Transverse colon (tissue), 4 donors: ENCODE results near the gene CCDC9B. TPM values are rescaled to one million over a fixed set of nuclear protein-coding genes. Genes with fewer than 3 reads are reported as not detected.

ENCODE experiments used
- DNase-seq: peaks from one replicate; pipeline ENCODE4 v3.0.0-alpha.2; 2019
- H3K27ac ChIP-seq, 4 donors: fragments of 200-600 bp; sonication (generic); 2 replicates each; pipeline ENCODE4 v1.5.1; 2016 to 2018; ENCODE audit warnings: inconsistent platforms in 4 of 4
- H3K27me3 ChIP-seq: fragments of 200-600 bp; sonication (generic); 2 replicates; pipeline ENCODE4 v1.5.1; 2017; ENCODE audit warnings: inconsistent platforms
- H3K36me3 ChIP-seq, 4 donors: fragments of 200-600 bp; sonication (generic); 2 replicates each; pipeline ENCODE4 v1.5.1; 2017 to 2019; ENCODE audit warnings: inconsistent platforms in 4 of 4
- H3K4me1 ChIP-seq, 4 donors: fragments of 200-600 bp; sonication (generic); 2 replicates each; pipeline ENCODE4 v1.5.1; 2017 to 2020; ENCODE audit warnings: inconsistent platforms in 4 of 4
- H3K4me3 ChIP-seq, 4 donors: fragments of 200-600 bp; sonication (generic); 1 replicate in 1 of 4; 2 replicates in 3 of 4; pipeline versions ENCODE4 v1.5.1 to v1.6.1; 2017 to 2019; ENCODE audit warnings: inconsistent platforms in 4 of 4
- H3K9me3 ChIP-seq, 2 donors: fragments of 200-600 bp; sonication (generic); 2 replicates each; pipeline ENCODE4 v1.5.1; 2017 to 2019; ENCODE audit warnings: inconsistent platforms in 2 of 2
- CTCF ChIP-seq, 5 experiments: fragments of 200-600 bp in 3 of 5; fragments of 450-650 bp in 2 of 5; sonication (generic) in 3 of 5; IDR thresholded peaks; 1 replicate in 2 of 5; 2 replicates in 3 of 5; pipeline ENCODE4 v1.5.1; 2016 to 2017; ENCODE audit warnings: antibody characterized with exemption in 5 of 5, inconsistent platforms in 3 of 5, mild to moderate bottlenecking in 2 of 5, moderate library complexity in 1 of 5
- EP300 ChIP-seq: sonication (generic); formaldehyde crosslinking; IDR thresholded peaks from one replicate; pipeline ENCODE4 v1.6.1; 2017; ENCODE audit warnings: antibody characterized with exemption, low read depth
- POLR2A ChIP-seq: fragments of 450-650 bp; IDR thresholded peaks from one replicate; pipeline ENCODE4 v1.6.1; 2016; ENCODE audit warnings: antibody characterized with exemption, mild to moderate bottlenecking, moderate library complexity
- POLR2AphosphoS5 ChIP-seq, 3 donors: sonication (generic); formaldehyde crosslinking; IDR thresholded peaks; one replicate each; pipeline ENCODE4 v1.6.1; 2016; ENCODE audit warnings: antibody characterized with exemption in 3 of 3
- WGBS, 2 donors: methylation state at CpG; one replicate each; pipeline ENCODE4 v1.1.5; 2018; ENCODE audit warnings: low coverage in 1 of 2; 5-methylcytosine and 5-hydroxymethylcytosine counted together
- in situ Hi-C, 4 donors: fragments of 200-750 bp; cut with MboI; loops; one replicate each; pipeline versions ENCODE4 v1.15.0 to v1.15.1; 2017; ENCODE audit warnings: low sequenced_read_pairs in 3 of 4, low pct_ligation_motif_present in 1 of 4, low pct_unique_long_range_greater_than_20kb in 1 of 4
- intact Hi-C: fragments of 100-400 bp; cut with DNase I; formaldehyde crosslinking; loops from one replicate; pipeline ENCODE4 v1.15.1; 2023; ENCODE audit warnings: low total_unique reads
- total RNA-seq, 4 donors: library from RNA; depleted of rRNA; stranded (reverse); fragments of >200 nt; gene quantifications; one replicate each; pipeline ENCODE4 v1.1.0, GENCODE V29; 2016

CCDC9B gene
- total RNA-seq, 4 donors from 2014 or later, result 22.0 to 49.4 (median 36.9) TPM

- in situ Hi-C loops, result no loop called here
- intact Hi-C loops, result no loop called here
- Histone ChIP-seq H3K27ac (peak overlapping the region; percentile 95 to 98 (median 96)), H3K9me3 (no peaks in the 10 kb centered on the region), H3K27me3 (no peaks in the 10 kb centered on the region), H3K36me3 (no peaks in the 10 kb centered on the region), H3K4me1 (peaks cover 24 to 61% (median 58%) of the 10 kb centered on the region in 4 donors), H3K4me3 (no peak overlapping the region)
- 23 to 61% methylated on average over 3 to 5 of the region's 5 CpGs for WGBS, 2 donors
- peak; percentile 53 for TF ChIP-seq POLR2A
- peak; percentile 46 for TF ChIP-seq EP300
- TF ChIP-seq POLR2AphosphoS5 (IDR thresholded peaks at IDR 0.05), result peak; percentile 17 to 65 (median 58)
- no peak for TF ChIP-seq CTCF (IDR thresholded peaks at IDR 0.05)
- peak; percentile 75 for DNase-seq
These were observed 8.4 kb upstream of the CCDC9B start for GRCh38 chr15:40349163-40349562.

- no peak overlapping the region for H3K4me3 ChIP-seq
- 66% methylated on average over 5 of the region's 5 CpGs; no CpG with 5 or more reads in 1 of the 2 donors for WGBS, 2 donors
- intact Hi-C loops (no loop called here), in situ Hi-C loops (no loop called here)
- peak overlapping the region; percentile 95 to 98 (median 96) for H3K27ac ChIP-seq
- H3K9me3 ChIP-seq, result no peaks in the 10 kb centered on the region
- H3K27me3 ChIP-seq, result no peaks in the 10 kb centered on the region
- no peaks in the 10 kb centered on the region for H3K36me3 ChIP-seq
- TF ChIP-seq POLR2AphosphoS5 (IDR thresholded peaks at IDR 0.05), result no peak
- no peak for TF ChIP-seq POLR2A
- no peak for TF ChIP-seq CTCF (IDR thresholded peaks at IDR 0.05)
- TF ChIP-seq EP300, result no peak
- DNase-seq, result no peak
- H3K4me1 ChIP-seq, result peaks cover 30 to 63% (median 59%) of the 10 kb centered on the region in 4 donors
These were observed 7.7 kb upstream of the CCDC9B start for GRCh38 chr15:40348474-40348870.

GRCh38 chr15:40347559-40348473 is 7.1 kb upstream of the CCDC9B start:
- Histone ChIP-seq H3K27me3 (no peaks in the 10 kb centered on the region), H3K4me1 (peaks cover 36 to 70% (median 66%) of the 10 kb centered on the region in 4 donors), H3K27ac (peak overlapping the region; percentile 95 to 98 (median 96)), H3K36me3 (no peaks in the 10 kb centered on the region), H3K9me3 (no peaks in the 10 kb centered on the region), H3K4me3 (no peak overlapping the region)
- intact Hi-C loops, result no loop called here
- DNase-seq, result peak; percentile 89
- TF ChIP-seq POLR2AphosphoS5 (IDR thresholded peaks at IDR 0.05) (peak in 2 of 3 donors; percentile 68 to 84), POLR2A (peak; percentile 61), EP300 (peak; percentile 82), CTCF (IDR thresholded peaks at IDR 0.05) (no peak)
- in situ Hi-C loops, result no loop called here
- 46% methylated on average over 10 of the region's 11 CpGs; no CpG with 5 or more reads in 1 of the 2 donors for WGBS, 2 donors
